Stimulated activated CD4-positive, alpha-beta T cell treated with anti-CD3 and anti-CD28 coated beads, Interleukin-1b, Interleukin-23, amount 100 ng/mL, for 24 hours (primary cell): ENCODE results near the gene DAB1.

Source experiments
- DNase-seq, 4 experiments: peaks; one replicate each; pipeline ENCODE4 v3.0.0-alpha.2; 2020; ENCODE audit warnings: low read depth in 4 of 4, low spot score in 1 of 4

Gene DAB1

GRCh38 chr1:57418971-57419370 lies 4.9 kb downstream of the DAB1 start:
- DNase-seq: no peak

GRCh38 chr1:57411262-57411661 lies 12.6 kb downstream of the DAB1 start:
- no peak for DNase-seq

- no peak for DNase-seq
These were observed 13.4 kb downstream of the DAB1 start for GRCh38 chr1:57410508-57410907.

- DNase-seq: no peak
These were observed 15.9 kb downstream of the DAB1 start for GRCh38 chr1:57407928-57408327.

- DNase-seq: no peak
These were observed 17.4 kb downstream of the DAB1 start for GRCh38 chr1:57406428-57406970.

- no peak for DNase-seq
These were observed 19.0 kb downstream of the DAB1 start for GRCh38 chr1:57404884-57405283.

- DNase-seq: no peak
These were observed 20.7 kb downstream of the DAB1 start for GRCh38 chr1:57403201-57403600.

- DNase-seq: no peak
These were observed 22.2 kb downstream of the DAB1 start for GRCh38 chr1:57401671-57402070.

- DNase-seq: no peak
These were observed 23.8 kb downstream of the DAB1 start for GRCh38 chr1:57400048-57400447.

GRCh38 chr1:57393058-57393584 lies 30.7 kb downstream of the DAB1 start:
- DNase-seq: no peak

GRCh38 chr1:57385336-57385735 lies 38.5 kb downstream of the DAB1 start:
- no peak for DNase-seq

GRCh38 chr1:57384901-57385300 lies 39.0 kb downstream of the DAB1 start:
- DNase-seq: no peak

- DNase-seq: no peak
These were observed 39.6 kb downstream of the DAB1 start for GRCh38 chr1:57384284-57384683.

GRCh38 chr1:57381871-57382270 lies 42.0 kb downstream of the DAB1 start:
- DNase-seq: no peak

GRCh38 chr1:57381426-57381825 lies 42.4 kb downstream of the DAB1 start:
- DNase-seq: no peak

GRCh38 chr1:57380923-57381322 lies 42.9 kb downstream of the DAB1 start:
- no peak for DNase-seq

GRCh38 chr1:57378534-57378933 lies 45.3 kb downstream of the DAB1 start:
- DNase-seq: no peak

GRCh38 chr1:57377339-57378139 lies 46.3 kb downstream of the DAB1 start:
- no peak for DNase-seq

GRCh38 chr1:57376041-57376440 lies 47.8 kb downstream of the DAB1 start:
- DNase-seq: no peak

GRCh38 chr1:57369889-57370288 lies 54.0 kb downstream of the DAB1 start:
- DNase-seq: no peak

GRCh38 chr1:57367945-57368344 lies 55.9 kb downstream of the DAB1 start:
- DNase-seq: no peak

- DNase-seq: no peak
These were observed 60.2 kb downstream of the DAB1 start for GRCh38 chr1:57363643-57364042.

- no peak for DNase-seq
These were observed 60.7 kb downstream of the DAB1 start for GRCh38 chr1:57363165-57363564.
